AG09319 (cell line): ENCODE results near the gene ZNF322.

ENCODE experiments used
- DNase-seq: peaks from one replicate; pipeline ENCODE4 v3.0.0-alpha.2; 2010; ENCODE audit warnings: low read depth; ENCODE audit errors: extremely low read depth
- CTCF ChIP-seq: IDR thresholded peaks from 2 replicates; pipeline ENCODE4 v1.5.1; 2011; ENCODE audit warnings: low read depth, mild to moderate bottlenecking, inconsistent platforms, low read length, moderate library complexity

Gene ZNF322

GRCh38 chr6:26594131-26594498, 65.4 kb downstream of the ZNF322 start:
- DNase-seq: no peak
- TF ChIP-seq CTCF: no peak

- no peak for TF ChIP-seq CTCF
Measured at GRCh38 chr6:26593278-26594130, 66.0 kb downstream of the ZNF322 start.

GRCh38 chr6:26592649-26593048, 66.9 kb downstream of the ZNF322 start:
- no peak for TF ChIP-seq CTCF
- no peak for DNase-seq

More at GRCh38 chr6:26593278-26594130, 66.0 kb downstream of the ZNF322 start:
- DNase-seq: no peak

- DNase-seq: no peak
Measured at GRCh38 chr6:26588965-26589364, 70.6 kb downstream of the ZNF322 start.

More at GRCh38 chr6:26588965-26589364, 70.6 kb downstream of the ZNF322 start:
- TF ChIP-seq CTCF: no peak
